AG04449 (cell line): ENCODE data around the gene UBA52.
"Not testable (repeated sequence)": the region's sequence is repeated elsewhere in the genome, so short reads cannot be mapped to it uniquely, and the experiment has no call there.

Experiments
- CTCF ChIA-PET: fragments of 350-600 bp; formaldehyde crosslinking; extraction: SDS; loops from one replicate; lab custom pipeline; 2021; ENCODE audit warnings: antibody characterized with exemption; lab: Yijun Ruan, JAX
- POLR2A ChIA-PET: fragments of 400-600, 350-600 bp; formaldehyde crosslinking; extraction: SDS; loops from one replicate; lab custom pipeline; 2020; ENCODE audit warnings: antibody characterized with exemption, inconsistent platforms; lab: Yijun Ruan, JAX
- DNase-seq: peaks from one replicate; pipeline ENCODE4 v3.0.0-alpha.2; 2010; ENCODE audit warnings: low read depth, low spot score
- H3K4me3 ChIP-seq: 2 replicates; pipeline ENCODE4 v1.5.1; 2011; ENCODE audit warnings: low read depth, mild to moderate bottlenecking, control low read depth, low read length
- CTCF ChIP-seq: IDR thresholded peaks from one replicate; pipeline ENCODE4 v1.5.1; 2011; ENCODE audit warnings: mild to moderate bottlenecking, moderate library complexity, low read length, control low read depth, inconsistent platforms; ENCODE audit not compliant: insufficient read depth; ENCODE audit errors: missing control alignments

The UBA52 gene

DNA sequence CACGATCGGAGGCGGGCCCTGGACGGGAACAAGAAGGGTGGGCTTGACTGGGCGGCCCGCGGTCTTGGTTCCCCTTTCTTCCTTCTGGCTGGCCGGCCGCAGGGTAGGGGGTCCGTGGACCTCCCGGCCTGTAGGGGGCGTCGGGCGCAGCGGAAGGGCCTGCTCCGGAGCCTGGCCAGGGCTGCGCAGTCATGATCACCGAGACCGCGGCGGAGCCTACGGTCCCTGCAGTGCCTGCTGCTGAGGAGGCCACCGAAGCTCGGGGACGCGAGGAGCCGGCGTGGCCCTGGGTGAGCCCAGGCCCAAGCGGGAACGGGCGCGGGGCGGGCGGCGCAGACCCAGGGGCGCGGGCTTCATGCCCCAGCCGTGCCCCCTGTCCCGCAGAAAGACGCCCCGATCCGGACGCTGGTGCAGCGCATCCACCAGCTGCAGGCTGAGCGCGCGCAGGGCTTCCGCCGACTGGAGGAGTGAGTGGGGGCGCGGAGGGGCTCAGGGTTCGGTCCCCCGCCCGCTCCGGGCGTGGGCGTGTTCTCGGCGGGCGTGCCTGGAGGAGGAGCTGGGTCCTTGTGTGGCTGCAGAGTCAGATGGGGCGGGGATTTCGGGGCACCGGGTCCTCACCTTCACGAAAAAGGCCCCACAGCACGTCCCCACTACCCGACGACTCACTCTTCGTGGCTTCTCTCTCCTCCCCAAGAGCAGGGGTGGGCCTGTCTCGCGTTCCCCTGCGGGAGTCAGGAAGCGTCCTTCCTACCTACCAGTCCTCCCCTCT lies 17.1 kb downstream of the UBA52 start, which contains the start of gene REX1BD:
Gene REX1BD (plus strand): TSS at position 188 of the 769 bp plus-strand sequence. CDS start 4 bp downstream, at position 192.
- peak; percentile 97 for TF ChIP-seq CTCF
- ChIA-PET CTCF (interaction anchor here (0.7 to 15.9 kb wide), 47 partner anchors 9 to 304 kb away, joined by 3 to 286 read pairs (median 4); partner anchors contain the start of genes COMP, ELL, KXD1 and SSBP4), POLR2A (interaction anchor here (0.5 to 1.9 kb wide), 6 partner anchors 13 to 243 kb away, joined by 3 to 8 read pairs (median 4); partner anchors contain the start of genes KXD1, UBA52 and UPF1)
- H3K4me3 ChIP-seq = peak within 1 kb of the TSS; percentile 72
- DNase-seq = no peak

GRCh38 chr19:18589380-18590272 lies 18.0 kb downstream of the UBA52 start:
- peak overlapping the region; percentile 72 for H3K4me3 ChIP-seq
- peak; percentile 27 for TF ChIP-seq CTCF
- ChIA-PET POLR2A (interaction anchor here (0.5 to 1.9 kb wide), 5 partner anchors 18 to 242 kb away, joined by 3 to 8 read pairs (median 5); partner anchors contain the start of genes KXD1, UBA52 and UPF1), CTCF (interaction anchor here (0.6 to 15.9 kb wide), 29 partner anchors 8 to 282 kb away, joined by 3 to 286 read pairs (median 4); partner anchors contain the start of genes ELL, KXD1, UBA52 and UPF1)
- no peak for DNase-seq

DNA sequence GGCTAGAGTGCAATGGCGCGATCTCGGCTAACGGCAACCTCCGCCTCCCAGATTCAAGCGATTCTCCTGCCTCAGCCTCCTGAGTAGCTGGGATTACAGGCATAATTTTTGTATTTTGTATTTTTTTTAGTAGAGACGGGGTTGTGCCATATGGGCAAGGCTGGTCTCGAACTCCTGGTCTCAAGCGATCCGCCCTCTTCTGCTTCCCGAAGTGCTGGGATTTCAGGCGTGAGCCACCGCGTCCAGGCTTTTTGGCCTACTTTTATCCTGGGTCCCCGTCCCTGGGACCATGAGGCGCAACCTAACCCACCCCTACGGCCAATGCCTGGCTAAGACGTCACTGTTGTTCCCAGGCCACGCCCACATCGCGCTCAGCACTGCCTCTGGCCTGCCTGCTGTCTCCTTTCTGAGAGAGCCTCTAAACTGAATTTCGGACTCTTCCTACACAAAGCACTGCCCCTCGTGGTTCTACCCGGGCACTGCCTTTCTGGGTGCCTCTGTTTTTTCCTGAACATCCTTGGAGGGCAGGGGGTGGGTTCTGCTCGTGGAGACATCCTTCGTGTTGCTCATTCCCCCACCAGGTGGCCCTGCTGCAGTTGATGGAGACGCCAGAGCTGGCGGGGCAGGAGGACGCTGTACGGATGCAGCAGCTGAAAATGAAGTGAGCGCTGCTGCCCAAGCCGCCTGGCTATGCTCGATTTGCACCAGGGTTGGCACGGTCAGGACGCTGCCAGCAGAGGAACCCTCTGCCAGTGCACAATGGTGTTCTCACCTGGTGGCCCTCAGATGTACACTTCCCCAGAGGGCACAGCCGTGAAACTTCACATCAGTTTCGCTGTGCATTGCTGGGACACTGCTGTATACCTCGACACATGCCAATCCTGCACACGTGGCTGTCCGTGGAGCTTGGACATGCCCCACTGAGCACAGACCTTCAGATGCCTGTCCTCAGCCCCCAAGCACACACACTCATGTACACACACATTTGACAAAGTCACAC lies 18.9 kb downstream of the UBA52 start:
- DNase-seq = no peak
- peak overlapping the region; percentile 72 for H3K4me3 ChIP-seq

GRCh38 chr19:18591735-18592385 lies 20.2 kb downstream of the UBA52 start:
- no peak for TF ChIP-seq CTCF
- POLR2A ChIA-PET = interaction anchor here (0.6 kb wide), 1 partner anchor 263 kb away, joined by 3 read pairs; no protein-coding TSS in a partner anchor
- CTCF ChIA-PET = interaction anchor here (0.8 to 15.9 kb wide), 11 partner anchors 10 to 396 kb away, joined by 3 to 286 read pairs (median 4); partner anchors contain the start of gene UPF1
- DNase-seq = no peak
- H3K4me3 ChIP-seq = no peak overlapping the region

More for the DNA sequence above, 18.9 kb downstream of the UBA52 start:
- POLR2A ChIA-PET = interaction anchor here (1.9 kb wide), 1 partner anchor 19 kb away, joined by 8 read pairs; the partner anchor contains the start of gene UBA52
- TF ChIP-seq CTCF = peak; percentile 23
- CTCF ChIA-PET = interaction anchor here (0.7 to 15.9 kb wide), 13 partner anchors 8 to 281 kb away, joined by 3 to 286 read pairs (median 5); partner anchors contain the start of genes UBA52 and UPF1

DNA sequence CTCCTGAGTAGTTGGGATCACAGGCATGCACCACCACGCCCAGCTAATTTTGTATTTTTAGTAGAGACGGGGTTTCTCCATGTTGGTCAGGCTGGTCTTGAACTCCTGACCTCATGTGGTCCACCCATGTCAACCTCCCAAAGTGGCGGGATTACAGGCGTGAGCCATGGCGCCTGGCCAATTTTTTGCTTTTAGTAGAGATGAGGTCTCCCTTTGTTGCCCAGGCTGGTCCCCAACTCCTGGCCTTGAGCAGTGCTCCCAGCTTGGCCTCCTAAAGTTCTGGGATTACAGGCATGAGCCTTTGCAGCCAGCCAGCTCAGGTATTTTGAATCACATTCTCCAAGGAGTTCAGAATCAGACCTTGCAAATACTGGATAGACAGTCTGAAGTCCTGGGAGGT lies 21.1 kb downstream of the UBA52 start:
- DNase-seq, H3K4me3 ChIP-seq: not testable (repeated sequence)
- CTCF ChIA-PET = interaction anchor here (0.6 to 15.9 kb wide), 18 partner anchors 11 to 395 kb away, joined by 3 to 286 read pairs (median 4); partner anchors contain the start of genes TMEM59L and UBA52
- POLR2A ChIA-PET = interaction anchor here (1.3 kb wide), 1 partner anchor 256 kb away, joined by 3 read pairs; no protein-coding TSS in a partner anchor
